HL-60/S4 treated with retinoic acid at 250 ng/mL for 4 days and 3 days (cell line): Measurements from ENCODE around the gene RHO.

Experiments
- in situ Hi-C: fragments of 300-500 bp; cut with MboI; formaldehyde crosslinking; loops from 2 replicates; pipeline ENCODE4 v1.7.0; 2022; ENCODE audit warnings: low sequenced_read_pairs

Gene RHO

GRCh38 chr3:129518581-129518980 is 9.9 kb upstream of the RHO start:
- in situ Hi-C loops: no loop called here

DNA sequence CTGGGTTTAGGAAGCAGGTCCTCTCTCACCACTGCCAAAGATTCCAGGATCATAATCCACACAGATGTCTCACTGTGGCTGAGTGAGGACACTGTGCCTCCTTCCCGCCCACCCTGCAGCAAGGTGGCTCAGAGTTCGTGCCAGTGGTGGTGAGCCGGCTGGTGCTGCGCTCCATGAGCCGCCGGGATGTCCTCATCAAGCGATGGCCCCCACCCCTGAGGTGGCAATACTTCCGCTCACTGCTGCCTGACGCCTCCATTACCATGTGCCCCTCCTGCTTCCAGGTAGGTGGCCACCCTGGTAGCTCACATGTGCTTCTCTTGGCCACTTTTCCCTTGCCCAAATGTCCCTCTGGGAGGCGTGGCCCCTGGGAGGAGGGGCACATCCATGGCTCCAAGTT is 9.0 kb upstream of the RHO start:
- in situ Hi-C loops: no loop called here

DNA sequence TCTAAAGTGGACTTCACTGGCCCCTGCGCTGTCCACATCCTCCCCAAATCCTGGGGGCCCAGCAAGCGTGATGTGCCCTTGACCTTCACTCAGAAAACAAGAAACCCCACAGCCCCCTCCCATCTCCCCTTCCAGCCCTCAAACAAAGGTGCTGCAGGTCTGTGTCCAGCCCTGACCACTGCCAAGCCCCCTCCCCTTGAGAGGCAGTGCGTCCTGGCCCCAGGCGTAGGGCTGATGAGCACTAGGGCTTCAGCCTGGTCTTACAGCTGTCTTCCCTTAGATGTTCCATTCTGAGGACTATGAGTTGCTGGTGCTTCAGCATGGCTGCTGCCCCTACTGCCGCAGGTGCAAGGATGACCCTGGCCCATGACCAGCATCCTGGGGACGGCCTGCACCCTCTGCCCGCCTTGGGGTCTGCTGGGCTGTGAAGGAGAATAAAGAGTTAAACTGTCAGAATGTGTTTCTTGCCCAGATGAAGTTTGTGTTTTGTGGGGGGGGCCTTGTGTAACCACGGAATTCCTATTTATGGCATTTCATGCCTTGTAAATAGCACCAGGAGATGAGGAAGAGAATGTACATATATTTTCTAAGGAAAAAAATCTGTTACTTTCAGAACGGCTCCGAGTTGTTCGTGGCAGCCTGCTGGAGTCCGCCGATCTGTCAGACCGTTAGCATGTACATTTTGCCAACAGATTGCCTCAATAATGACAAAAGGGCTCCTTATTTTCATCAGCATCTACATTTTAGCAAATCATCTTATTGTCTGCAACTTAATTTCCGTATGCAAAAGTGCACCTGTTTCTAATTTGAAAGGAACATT is 8.3 kb upstream of the RHO start:
- in situ Hi-C loops: no loop called here

GRCh38 chr3:129520960-129521359 is 7.5 kb upstream of the RHO start:
- in situ Hi-C loops: no loop called here

DNA sequence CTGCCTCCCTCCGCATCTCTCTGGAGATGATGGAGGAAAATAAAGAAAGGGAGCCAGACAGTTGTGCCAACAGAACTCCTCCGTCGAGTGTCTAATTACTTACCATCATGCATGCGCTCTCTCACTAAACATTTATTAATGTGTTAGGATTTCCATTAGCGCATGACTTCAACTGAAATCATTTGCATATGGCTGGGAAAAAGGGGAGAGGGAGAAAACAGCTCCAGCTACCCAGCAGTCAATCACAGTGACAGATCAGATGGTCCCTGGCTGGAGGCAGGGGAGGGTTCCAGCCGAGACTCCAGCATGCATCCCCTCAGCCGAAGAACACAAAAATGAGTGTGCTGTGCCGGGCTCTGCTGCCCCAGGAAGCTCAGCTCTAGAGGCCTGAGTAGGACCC is 6.8 kb upstream of the RHO start:
- in situ Hi-C loops: no loop called here

DNA sequence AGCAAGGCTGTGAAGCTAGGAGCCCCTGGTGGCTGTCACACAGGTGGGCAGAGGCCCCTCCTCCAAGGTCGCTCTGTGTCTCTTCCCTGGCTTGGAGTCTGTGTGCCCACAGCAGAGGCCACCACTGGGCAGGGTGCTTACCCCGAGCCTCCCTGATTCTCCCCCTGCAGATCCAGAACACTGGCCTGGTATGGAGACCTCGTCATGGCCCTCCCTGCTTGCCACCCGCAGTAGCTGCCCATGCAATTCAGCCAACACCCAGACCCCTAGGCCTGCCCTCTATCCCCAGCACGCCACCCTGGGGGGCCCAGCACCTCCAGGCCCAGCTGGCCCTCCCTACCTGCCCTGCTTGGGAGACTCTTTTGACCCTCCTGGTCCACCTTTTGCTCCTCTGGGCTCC is 5.5 kb upstream of the RHO start:
- in situ Hi-C loops: no loop called here

DNA sequence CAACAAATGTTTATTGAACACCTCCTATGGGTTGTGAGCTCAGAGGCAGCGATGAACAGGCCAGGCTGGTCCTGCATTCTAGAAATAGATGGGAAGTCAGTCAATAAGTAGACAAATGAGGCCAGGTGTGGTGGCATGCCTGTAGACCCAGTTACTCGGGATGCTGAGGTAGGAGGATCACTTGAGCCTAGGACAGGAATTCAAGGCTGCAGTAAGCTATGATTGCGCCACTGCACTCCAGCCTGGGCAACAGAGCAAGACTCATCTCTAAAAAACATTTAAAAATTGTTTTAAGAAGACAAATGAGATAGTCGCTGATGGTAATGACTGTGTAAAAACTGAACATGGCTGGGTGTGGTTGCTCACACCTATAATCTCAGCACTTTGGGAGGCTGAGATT is 4.4 kb upstream of the RHO start:
- in situ Hi-C loops: no loop called here

DNA sequence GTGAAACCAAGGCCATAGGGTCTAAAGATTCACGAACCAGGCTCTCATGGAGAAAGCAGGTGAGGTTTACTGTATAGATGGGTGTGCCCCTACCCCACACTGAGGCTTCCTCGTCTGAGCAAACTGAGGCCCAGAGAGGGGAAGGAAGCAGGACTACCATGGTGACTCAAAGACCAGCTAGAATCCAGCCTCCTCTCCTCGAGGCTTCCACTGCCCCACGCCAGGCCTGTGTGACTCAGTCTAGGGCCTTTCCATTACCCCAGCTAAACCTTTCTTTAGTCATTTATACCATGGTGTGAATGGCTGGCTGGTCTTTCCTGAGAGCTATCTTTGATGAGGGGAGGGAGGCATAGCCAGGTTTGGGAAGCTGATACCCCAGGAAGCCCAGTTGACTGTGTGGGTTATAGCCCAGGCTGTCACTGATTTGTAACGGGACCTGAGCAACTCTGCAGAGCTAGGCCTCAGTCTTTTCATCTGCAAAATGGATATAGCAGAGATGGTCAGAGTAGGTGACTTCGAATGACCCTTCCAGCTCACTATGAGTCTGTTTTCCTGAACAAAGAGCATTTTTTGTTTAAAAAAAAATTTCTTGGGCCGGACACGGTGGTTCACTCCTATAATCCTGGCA is 3.0 kb upstream of the RHO start:
- in situ Hi-C loops: no loop called here

GRCh38 chr3:129526121-129526900 is 2.1 kb upstream of the RHO start:
- in situ Hi-C loops: no loop called here

DNA sequence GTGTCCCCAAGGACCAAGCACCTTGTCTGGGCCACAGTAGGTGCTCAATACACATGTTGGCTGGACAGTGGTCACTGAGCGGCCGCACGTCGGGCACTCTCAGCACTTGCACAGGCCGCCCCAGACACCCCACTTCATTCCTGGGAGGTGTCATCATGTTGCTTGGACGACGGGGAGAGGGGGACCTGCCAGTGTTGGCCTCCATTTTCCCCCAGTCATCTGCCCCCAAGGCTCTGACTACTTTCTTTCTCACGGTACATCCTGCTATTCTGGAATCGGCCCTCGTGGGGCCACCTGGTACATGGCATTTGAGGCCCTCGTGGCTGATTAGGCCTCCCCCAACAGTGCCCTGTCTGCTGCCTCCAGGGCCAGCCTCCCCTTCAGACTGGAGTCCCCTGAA is 1.2 kb upstream of the RHO start:
- in situ Hi-C loops: no loop called here

- in situ Hi-C loops: no loop called here
These were observed 1.2 kb downstream of the RHO start for GRCh38 chr3:129529436-129530210.

DNA sequence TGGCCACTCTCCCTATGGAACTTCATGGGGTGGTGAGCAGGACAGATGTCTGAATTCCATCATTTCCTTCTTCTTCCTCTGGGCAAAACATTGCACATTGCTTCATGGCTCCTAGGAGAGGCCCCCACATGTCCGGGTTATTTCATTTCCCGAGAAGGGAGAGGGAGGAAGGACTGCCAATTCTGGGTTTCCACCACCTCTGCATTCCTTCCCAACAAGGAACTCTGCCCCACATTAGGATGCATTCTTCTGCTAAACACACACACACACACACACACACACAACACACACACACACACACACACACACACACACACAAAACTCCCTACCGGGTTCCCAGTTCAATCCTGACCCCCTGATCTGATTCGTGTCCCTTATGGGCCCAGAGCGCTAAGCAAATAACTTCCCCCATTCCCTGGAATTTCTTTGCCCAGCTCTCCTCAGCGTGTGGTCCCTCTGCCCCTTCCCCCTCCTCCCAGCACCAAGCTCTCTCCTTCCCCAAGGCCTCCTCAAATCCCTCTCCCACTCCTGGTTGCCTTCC is 1.9 kb downstream of the RHO start:
- in situ Hi-C loops: no loop called here

DNA sequence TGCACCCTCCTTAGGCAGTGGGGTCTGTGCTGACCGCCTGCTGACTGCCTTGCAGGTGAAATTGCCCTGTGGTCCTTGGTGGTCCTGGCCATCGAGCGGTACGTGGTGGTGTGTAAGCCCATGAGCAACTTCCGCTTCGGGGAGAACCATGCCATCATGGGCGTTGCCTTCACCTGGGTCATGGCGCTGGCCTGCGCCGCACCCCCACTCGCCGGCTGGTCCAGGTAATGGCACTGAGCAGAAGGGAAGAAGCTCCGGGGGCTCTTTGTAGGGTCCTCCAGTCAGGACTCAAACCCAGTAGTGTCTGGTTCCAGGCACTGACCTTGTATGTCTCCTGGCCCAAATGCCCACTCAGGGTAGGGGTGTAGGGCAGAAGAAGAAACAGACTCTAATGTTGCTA is 2.4 kb downstream of the RHO start:
- in situ Hi-C loops: no loop called here

DNA sequence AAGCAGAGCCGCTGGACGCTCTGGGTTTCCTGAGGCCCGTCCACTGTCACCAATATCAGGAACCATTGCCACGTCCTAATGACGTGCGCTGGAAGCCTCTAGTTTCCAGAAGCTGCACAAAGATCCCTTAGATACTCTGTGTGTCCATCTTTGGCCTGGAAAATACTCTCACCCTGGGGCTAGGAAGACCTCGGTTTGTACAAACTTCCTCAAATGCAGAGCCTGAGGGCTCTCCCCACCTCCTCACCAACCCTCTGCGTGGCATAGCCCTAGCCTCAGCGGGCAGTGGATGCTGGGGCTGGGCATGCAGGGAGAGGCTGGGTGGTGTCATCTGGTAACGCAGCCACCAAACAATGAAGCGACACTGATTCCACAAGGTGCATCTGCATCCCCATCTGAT is 3.3 kb downstream of the RHO start:
- in situ Hi-C loops: no loop called here

GRCh38 chr3:129532261-129532660 is 3.8 kb downstream of the RHO start:
- in situ Hi-C loops: no loop called here

DNA sequence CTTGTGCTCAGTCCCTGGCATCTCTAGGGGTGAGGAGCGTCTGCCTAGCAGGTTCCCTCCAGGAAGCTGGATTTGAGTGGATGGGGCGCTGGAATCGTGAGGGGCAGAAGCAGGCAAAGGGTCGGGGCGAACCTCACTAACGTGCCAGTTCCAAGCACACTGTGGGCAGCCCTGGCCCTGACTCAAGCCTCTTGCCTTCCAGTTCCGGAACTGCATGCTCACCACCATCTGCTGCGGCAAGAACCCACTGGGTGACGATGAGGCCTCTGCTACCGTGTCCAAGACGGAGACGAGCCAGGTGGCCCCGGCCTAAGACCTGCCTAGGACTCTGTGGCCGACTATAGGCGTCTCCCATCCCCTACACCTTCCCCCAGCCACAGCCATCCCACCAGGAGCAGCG is 5.0 kb downstream of the RHO start:
- in situ Hi-C loops: no loop called here

- in situ Hi-C loops: no loop called here
These were observed 6.1 kb downstream of the RHO start for GRCh38 chr3:129534428-129535027.

GRCh38 chr3:129535075-129535474 is 6.6 kb downstream of the RHO start:
- in situ Hi-C loops: no loop called here

GRCh38 chr3:129536374-129536667 is 7.9 kb downstream of the RHO start:
- in situ Hi-C loops: no loop called here

- in situ Hi-C loops: no loop called here
These were observed 8.4 kb downstream of the RHO start for GRCh38 chr3:129536804-129537203.

GRCh38 chr3:129539206-129539605 is 10.8 kb downstream of the RHO start:
- in situ Hi-C loops: no loop called here
